NCI-H2107 treated with DMSO at 0.1 percent for 48 hours (cell line): ENCODE measurements around the gene GARS1.

ENCODE experiments used
- DNase-seq: peaks from one replicate; lab custom pipeline; 2025; ENCODE audit not compliant: unreplicated experiment; lab: John Stamatoyannopoulos, UW

The GARS1 gene

GRCh38 chr7:30678805-30679204 lies 84.1 kb downstream of the GARS1 start:
- peak; percentile 28 for DNase-seq

GRCh38 chr7:30679664-30680063 lies 85.0 kb downstream of the GARS1 start:
- DNase-seq, result peak; percentile 32

- DNase-seq, result no peak
These were observed 86.7 kb downstream of the GARS1 start for GRCh38 chr7:30681331-30681797.

- no peak for DNase-seq
These were observed 87.1 kb downstream of the GARS1 start for GRCh38 chr7:30681815-30682211.

- no peak for DNase-seq
These were observed 87.8 kb downstream of the GARS1 start, which contains the start of gene CRHR2 for GRCh38 chr7:30682212-30683083. TSS of gene CRHR2 (minus strand) at chr7:30682456. CDS start at chr7:30682280, 176 bp downstream.

GRCh38 chr7:30683306-30683705 lies 88.6 kb downstream of the GARS1 start:
- no peak for DNase-seq
